GM19351 (cell line): ENCODE data around the gene CLEC2L.

Source experiments
- ATAC-seq: cut with Tn5 transposase; IDR thresholded peaks from one replicate; pipeline ENCODE4 v1.9.1; 2021; ENCODE audit warnings: mild to moderate bottlenecking, moderate library complexity; ENCODE audit not compliant: unreplicated experiment

CLEC2L gene

GRCh38 chr7:139573871-139574270 lies 50.4 kb downstream of the CLEC2L start:
- no peak for ATAC-seq

- no peak for ATAC-seq
Measured at GRCh38 chr7:139574618-139575337, 51.3 kb downstream of the CLEC2L start.

GRCh38 chr7:139575338-139575680 lies 51.8 kb downstream of the CLEC2L start:
- ATAC-seq = no peak

GRCh38 chr7:139576179-139576973 lies 52.9 kb downstream of the CLEC2L start:
- ATAC-seq = no peak

- ATAC-seq = no peak
Measured at GRCh38 chr7:139580435-139580834, 57.0 kb downstream of the CLEC2L start.

- no peak for ATAC-seq
Measured at GRCh38 chr7:139582130-139582650, 58.7 kb downstream of the CLEC2L start.

- ATAC-seq = no peak
Measured at GRCh38 chr7:139582671-139583155, 59.2 kb downstream of the CLEC2L start.

GRCh38 chr7:139583826-139584553 lies 60.5 kb downstream of the CLEC2L start:
- ATAC-seq = no peak

- no peak for ATAC-seq
Measured at GRCh38 chr7:139585042-139585441, 61.6 kb downstream of the CLEC2L start.

- ATAC-seq = no peak
Measured at GRCh38 chr7:139586286-139586685, 62.8 kb downstream of the CLEC2L start.

GRCh38 chr7:139587535-139587934 lies 64.0 kb downstream of the CLEC2L start:
- no peak for ATAC-seq

GRCh38 chr7:139588632-139589031 lies 65.1 kb downstream of the CLEC2L start:
- no peak for ATAC-seq

GRCh38 chr7:139589474-139589873 lies 66.0 kb downstream of the CLEC2L start:
- no peak for ATAC-seq

GRCh38 chr7:139591550-139592195 lies 68.2 kb downstream of the CLEC2L start:
- no peak for ATAC-seq

- no peak for ATAC-seq
Measured at GRCh38 chr7:139592801-139593461, 69.4 kb downstream of the CLEC2L start.

GRCh38 chr7:139594090-139594489 lies 70.6 kb downstream of the CLEC2L start:
- ATAC-seq = no peak
